ENCODE measurements around the gene AKAP13.
"Not testable (repeated sequence)": the region's sequence is repeated elsewhere in the genome, so short reads cannot be mapped to it uniquely, and the experiment has no call there.

Gene AKAP13

GRCh38 chr15:85580879-85581278, 200.5 kb downstream of the AKAP13 start:
- DNase-seq: no peak

DNA sequence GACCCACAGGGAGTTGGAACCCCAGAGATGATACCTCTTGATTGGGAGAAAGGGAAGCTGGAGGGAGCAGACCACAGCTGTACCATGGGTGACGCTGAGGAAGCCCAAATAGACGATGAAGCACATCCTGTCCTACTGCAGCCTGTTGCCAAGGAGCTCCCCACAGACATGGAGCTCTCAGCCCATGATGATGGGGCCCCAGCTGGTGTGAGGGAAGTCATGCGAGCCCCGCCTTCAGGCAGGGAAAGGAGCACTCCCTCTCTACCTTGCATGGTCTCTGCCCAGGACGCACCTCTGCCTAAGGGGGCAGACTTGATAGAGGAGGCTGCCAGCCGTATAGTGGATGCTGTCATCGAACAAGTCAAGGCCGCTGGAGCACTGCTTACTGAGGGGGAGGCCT, 201.1 kb downstream of the AKAP13 start:
- DNase-seq: no peak

- no peak for DNase-seq
Observed at GRCh38 chr15:85582131-85583079, 202.0 kb downstream of the AKAP13 start.

DNA sequence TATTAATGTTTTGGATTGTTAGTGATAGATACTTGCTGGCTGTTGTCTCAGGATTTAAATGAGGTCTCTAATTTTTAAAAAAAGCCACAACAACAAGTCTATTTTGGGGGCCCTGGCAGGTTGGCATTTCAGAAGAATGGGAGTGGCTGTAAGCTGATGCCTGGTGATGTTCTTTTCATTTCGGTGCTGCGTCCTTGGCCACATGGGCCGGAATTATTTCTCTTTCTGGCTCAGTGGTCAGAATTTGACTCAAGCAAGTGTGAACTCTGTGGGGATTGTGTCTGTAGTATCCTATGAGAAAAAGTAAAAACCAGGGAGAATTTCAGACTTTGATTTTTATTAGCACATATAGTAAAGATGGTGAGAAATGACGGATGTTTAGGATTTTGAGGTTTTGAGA, 203.0 kb downstream of the AKAP13 start:
- no peak for DNase-seq

DNA sequence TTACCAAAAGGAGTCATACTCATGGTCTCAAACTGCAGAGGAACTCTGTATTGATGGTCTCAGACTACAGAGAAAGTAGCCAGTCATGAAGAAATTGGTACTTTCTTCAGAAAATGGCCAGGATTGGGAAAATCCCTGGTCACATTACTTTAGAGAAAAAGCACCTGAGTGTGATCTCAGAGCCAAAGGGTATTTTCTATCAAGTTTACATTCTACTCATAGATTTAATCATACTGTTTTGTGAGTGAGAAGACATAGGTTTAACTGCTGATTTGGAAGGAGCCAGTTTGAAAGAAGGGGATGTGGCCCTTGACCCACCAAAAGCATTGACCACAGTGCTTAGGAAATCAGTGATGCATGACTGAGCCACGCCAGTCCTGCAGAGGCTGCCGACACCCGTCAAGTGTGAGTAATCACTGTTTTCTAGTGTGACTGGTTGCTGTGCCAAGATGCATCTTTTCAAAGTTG, 203.6 kb downstream of the AKAP13 start:
- DNase-seq: no peak

DNA sequence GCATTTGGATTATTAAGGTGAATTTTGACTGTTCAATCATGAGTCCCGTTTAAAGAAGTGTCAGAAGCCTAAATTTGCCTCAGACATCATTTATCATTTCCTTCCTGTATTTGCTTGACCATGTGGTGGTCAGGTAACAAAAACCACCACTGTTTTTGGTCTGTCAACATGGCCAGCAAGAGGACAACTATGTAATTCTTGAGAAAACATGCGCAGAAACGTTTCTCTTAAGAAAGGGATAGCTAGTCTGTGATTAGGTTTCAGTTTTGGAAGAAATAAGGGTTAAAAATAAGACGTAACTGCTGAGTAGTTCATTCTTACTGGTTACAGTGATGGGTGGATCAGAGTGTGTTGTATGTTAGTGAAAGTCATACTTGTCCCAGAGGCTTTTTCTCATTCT, 204.5 kb downstream of the AKAP13 start:
- DNase-seq: no peak

DNA sequence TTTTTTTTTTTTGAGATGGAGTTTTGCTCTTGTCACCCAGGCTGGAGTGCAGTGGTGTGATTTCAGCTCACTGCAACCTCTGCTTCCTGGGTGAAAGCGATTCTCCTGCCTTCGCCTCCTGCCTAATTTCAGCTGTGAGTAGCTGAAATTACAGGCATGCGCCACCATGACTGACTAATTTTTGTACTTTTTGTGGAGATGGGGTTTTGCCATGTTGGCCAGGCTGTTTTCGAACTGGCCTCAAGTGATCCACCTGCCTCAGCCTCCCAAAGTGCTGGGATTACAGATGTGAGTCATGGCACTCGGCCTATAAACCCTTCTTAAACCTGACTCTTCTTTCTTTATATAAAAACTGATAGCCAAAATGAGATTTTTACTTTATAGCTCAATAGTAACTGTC, 205.8 kb downstream of the AKAP13 start:
- not testable (repeated sequence) for DNase-seq

- DNase-seq: no peak
Observed at GRCh38 chr15:85587707-85588411, 207.5 kb downstream of the AKAP13 start.

DNA sequence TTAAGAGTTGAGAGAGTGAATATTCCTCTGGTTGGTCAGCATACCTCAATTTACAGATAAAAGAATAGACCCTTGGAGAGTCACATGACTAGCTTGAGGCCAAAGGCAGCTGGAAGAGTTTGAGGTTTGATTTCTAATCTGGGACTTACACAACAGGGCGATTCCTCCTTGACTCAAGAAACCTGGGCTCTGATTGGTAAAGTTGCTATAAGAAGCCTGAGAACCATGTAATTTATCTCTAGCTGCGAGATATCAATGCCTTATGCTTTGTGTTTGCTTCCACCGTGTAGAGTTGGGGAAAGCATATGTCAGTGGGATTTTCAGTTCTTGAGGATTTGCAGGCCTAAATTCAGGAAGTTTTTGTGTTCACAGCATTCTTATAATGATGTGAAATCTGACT, 208.3 kb downstream of the AKAP13 start:
- DNase-seq: no peak

DNA sequence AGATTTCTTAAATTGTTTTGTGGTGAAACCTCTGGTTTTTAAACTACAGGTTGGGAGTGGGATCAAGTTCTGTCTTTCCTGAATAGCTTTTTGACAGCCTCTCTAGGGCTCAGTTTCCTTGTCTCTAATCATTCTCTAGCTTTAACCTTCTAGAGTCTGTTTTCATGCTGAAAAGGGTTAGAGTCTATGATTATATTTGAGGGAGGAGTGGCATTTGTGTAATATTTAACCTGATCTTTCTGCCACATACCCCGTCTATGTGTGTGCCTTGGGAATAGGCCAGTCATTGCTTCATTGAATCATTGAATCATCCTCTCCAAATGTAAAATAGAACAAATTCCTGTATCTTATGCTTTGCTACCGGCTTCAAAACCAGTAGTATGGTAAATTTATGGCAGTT, 209.4 kb downstream of the AKAP13 start:
- no peak for DNase-seq

DNA sequence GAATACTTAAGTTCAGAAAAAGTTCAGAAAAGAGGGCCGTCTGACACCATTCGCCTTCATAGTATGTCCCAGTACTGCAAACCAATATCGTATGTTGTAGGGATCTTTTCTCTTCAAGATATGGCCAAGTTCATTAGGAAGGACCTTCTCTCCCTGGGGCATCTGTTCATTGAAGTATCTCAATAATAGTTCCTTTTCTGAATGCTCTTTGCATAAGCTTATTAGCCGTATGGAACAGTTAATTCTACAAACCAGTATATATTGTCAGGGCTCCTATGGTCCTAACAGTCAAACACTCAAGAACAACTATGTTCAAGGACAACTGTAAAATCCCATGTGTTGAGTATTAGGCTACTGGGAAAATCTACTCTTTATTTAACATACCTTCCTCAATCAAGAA, 211.2 kb downstream of the AKAP13 start:
- no peak for DNase-seq

DNA sequence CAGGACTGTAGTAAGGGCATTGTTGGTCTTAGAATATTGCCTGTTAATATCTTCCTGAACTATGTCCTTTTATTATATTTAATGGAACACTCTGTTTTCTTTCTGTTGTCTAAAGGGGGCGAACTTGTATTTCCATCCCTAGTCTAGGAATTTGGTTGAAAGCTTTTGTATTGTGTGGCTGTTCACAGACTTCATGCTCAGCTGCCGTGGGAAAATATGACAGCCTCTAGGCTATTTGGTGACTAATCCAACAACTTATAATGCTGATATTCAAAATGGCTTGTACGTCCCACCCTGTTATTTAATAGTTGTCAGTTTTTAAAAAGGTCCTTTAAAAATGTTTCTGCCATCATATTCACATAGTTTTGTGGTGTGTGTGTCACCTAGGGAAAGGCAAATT, 211.7 kb downstream of the AKAP13 start:
- DNase-seq: no peak

GRCh38 chr15:85593809-85594445, 213.5 kb downstream of the AKAP13 start:
- DNase-seq: no peak

GRCh38 chr15:85595804-85596536, 215.6 kb downstream of the AKAP13 start:
- DNase-seq: no peak

DNA sequence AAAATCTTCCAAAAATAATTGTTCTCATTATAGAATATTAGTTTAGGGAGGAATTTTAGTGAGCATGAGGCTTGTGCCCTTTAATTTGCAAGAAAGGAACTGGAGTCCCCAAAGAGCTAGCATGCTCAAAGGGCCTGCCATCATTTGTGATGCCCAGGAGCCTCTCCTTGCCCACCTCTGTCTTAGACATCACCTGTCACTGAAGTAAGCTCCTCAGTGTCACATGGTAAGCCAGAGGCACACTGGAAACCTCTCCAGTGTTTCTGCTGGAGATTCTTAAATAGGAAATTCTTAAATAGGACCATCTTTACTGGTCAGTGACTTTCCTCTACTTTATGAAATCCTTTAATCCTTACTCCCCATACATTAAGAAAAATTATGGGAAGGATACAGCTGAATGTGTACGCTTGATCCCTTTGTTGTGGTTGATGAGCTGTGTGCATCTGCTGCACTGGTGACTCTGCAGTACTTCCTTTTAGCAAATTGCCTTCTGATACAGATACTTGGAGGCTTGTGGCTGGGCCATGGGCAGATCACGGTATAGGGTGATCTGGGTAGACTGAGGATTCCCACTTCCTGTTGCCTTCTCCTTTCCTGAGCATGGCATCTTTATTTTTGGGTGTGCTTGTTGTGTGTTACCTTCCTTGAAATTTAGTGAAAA, 216.9 kb downstream of the AKAP13 start:
- no peak for DNase-seq

- no peak for DNase-seq
Observed at GRCh38 chr15:85598219-85598618, 217.8 kb downstream of the AKAP13 start.

DNA sequence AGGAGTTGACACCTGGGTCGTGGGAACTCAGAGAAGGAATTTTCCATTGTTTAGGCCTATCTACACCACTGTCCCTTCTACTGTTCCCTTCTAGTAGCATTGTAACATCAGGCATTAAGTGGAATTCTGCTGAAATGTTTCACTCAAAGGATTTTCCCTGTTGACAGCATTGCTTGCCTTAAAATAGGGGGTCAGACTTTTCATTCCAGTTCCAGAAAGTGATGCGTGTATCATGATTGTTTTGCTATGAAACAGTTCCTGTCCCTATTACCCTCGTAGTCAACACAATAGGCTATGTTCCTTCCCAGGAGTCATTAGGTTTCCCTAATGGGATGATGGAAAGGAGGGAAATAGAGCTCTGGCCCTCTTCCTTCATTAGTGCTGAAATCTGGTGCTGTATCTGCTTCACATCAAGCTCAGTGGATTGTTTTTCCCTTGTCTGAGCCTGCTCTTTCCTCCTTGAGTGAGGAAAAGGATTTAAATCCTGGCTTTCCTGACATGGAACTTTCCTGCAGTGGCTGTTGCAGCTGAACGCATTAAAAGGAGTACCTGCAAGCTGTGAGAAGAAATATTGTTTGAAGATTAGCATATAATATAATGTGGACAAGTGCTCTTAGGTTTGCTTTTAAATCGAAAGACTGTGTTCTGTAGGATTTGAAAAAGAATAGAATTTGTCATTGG, 218.5 kb downstream of the AKAP13 start:
- DNase-seq: no peak

- no peak for DNase-seq
Observed at GRCh38 chr15:85600001-85600400, 219.6 kb downstream of the AKAP13 start.

- DNase-seq: no peak
Observed at GRCh38 chr15:85603160-85603559, 222.8 kb downstream of the AKAP13 start.

- no peak for DNase-seq
Observed at GRCh38 chr15:85603703-85604102, 223.3 kb downstream of the AKAP13 start.

- DNase-seq: no peak
Observed at GRCh38 chr15:85604194-85604593, 223.8 kb downstream of the AKAP13 start.

- DNase-seq: no peak
Observed at GRCh38 chr15:85606738-85607137, 226.3 kb downstream of the AKAP13 start.

Data from NCI-H1092 treated with DMSO at 0.1 percent for 48 hours (cell line).